ENCODE measurements around the gene THBS4. TPM values are rescaled to one million over a fixed set of nuclear protein-coding genes. Genes with fewer than 3 reads are reported as not detected.
"Not testable (repeated sequence)": the region's sequence is repeated elsewhere in the genome, so short reads cannot be mapped to it uniquely, and the experiment has no call there.

The THBS4 gene
- total RNA-seq, 1 donor from 2014 or later = 12.3 TPM

DNA sequence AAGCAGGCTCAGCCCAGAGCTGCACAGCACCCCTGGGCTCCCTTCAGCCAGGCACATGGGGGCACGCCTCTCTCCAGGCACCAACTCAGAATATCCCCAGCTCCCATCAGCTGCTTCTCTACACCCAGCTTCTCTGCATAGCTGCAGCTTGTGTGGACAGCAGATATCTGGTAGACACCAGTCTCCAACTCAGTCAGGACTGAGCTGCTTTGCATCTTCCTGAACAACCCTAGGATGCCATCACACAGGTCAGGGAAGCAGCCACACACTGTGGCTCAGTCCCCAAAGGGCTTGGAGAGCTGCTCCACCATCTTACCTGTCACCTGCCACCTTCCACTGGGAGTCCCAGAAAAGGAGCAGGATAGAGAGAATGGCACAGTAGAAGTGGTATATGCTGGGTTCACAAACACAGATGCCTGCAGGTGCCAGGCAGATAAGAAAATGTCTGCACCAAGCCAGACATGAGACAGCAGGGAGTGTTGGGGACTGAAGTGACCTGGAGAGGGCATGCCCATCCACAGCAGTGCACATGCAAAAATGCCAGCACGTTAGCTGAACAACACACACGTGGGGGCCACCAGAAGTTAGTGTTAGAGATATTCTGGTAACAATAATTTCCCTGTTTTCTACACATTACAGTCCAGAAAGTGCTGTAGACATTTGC lies 42.0 kb downstream of the THBS4 start:
- DNase-seq = no peak

DNA sequence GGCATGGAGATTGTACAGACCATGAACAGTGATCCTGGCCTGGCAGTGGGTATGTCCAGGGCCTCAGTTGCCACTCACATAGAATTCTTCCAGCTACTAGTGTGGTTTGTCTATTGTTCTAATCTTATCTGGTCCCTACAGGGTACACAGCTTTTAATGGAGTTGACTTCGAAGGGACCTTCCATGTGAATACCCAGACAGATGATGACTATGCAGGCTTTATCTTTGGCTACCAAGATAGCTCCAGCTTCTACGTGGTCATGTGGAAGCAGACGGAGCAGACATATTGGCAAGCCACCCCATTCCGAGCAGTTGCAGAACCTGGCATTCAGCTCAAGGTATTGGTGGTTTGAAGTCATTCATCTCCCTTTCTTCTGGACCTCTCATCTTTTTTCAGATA lies 43.8 kb downstream of the THBS4 start:
- DNase-seq = no peak

DNA sequence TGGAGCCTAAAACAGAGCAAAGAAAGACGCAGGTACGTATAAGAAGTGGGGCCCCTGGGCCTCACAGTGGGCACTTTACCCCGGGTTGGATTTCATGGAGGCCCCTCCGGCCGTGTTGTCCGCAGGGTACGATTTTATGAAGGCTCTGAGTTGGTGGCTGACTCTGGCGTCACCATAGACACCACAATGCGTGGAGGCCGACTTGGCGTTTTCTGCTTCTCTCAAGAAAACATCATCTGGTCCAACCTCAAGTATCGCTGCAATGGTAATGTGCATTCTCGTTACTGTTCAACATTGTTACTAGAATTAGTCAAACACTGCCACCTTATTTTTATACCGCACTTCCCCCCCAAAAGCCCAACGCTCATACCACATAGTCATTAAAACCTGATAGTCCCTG lies 47.1 kb downstream of the THBS4 start:
- no peak for DNase-seq

DNA sequence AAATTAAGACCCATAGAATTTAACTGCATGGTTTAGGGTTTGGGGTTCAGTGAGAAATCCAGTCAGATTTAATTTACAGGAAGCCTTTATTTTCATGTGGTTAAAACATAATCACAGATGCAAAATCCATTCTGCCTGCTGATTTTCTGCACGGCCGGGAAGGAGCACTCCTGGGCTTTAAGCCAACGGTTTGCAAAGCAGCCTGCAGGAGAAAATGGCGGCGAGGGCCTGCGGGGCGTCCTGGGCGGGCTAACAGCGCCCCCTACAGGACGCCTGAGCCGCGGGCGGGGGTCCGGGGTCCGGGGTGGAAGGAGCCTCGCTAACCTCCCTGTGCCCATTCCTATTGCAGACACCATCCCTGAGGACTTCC lies 47.6 kb downstream of the THBS4 start:
- DNase-seq = peak; percentile 77

DNA sequence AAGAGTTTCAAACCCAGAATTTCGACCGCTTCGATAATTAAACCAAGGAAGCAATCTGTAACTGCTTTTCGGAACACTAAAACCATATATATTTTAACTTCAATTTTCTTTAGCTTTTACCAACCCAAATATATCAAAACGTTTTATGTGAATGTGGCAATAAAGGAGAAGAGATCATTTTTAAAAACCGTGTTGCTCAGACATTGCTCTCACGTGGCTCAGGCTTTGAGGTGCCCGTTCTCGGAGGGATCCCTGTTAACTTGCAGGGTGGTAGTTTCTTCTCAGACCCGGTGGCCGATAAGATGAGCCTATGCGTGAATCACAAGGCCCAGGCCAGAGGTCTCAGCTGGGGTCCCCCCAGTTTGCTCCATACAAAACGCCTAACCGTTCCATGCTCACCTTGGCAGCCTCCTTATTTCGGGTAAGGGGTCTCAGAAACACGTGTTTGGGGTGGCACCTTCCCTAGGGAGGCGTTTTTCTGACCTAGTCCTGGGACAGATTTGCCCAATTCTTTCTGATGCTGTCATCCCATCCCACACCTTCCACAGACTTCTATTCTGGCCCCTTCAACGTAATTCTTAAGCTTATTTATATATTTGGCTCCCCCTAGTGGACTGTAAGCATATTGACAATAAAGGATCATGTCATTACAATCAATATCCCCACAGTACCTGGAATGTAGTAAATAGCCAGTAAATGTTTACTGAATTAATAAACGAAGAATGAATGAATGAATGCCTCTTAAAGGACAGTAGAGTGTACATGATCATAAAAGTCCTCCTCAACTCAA lies 48.1 kb downstream of the THBS4 start:
- DNase-seq = peak; percentile 55

DNA sequence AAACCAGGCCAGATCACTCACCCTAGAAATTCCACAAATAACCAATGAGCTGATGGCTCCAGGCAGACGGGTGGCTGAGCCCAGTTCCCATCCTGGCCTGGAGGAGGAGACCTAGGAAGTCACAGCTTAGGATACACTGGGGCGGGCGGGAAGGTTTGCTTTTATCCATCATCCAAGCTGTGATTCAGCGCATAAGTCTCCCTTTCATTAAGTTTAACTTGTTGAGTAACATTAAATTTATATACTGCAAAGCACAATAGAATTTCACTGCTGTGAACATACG lies 55.7 kb downstream of the THBS4 start:
- DNase-seq = no peak

DNA sequence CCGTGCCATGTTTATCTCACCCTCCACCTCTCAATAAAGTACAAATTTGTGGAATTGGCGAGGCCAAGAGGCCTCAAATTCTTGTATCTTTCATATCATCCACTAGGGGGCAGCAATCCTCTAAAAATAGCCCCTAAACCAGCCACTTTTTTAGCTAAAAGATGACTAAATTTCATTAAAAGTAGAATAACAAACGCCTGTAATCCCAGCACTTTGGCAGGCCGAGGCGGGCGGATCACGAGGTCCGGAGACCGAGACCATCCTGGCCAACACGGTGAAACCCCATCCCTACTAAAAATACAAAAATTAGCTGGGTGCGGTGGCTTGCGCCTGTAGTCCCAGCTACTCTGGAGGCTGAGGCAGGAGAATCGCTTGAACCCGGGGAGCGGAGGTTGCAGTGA lies 56.6 kb downstream of the THBS4 start:
- not testable (repeated sequence) for DNase-seq

DNA sequence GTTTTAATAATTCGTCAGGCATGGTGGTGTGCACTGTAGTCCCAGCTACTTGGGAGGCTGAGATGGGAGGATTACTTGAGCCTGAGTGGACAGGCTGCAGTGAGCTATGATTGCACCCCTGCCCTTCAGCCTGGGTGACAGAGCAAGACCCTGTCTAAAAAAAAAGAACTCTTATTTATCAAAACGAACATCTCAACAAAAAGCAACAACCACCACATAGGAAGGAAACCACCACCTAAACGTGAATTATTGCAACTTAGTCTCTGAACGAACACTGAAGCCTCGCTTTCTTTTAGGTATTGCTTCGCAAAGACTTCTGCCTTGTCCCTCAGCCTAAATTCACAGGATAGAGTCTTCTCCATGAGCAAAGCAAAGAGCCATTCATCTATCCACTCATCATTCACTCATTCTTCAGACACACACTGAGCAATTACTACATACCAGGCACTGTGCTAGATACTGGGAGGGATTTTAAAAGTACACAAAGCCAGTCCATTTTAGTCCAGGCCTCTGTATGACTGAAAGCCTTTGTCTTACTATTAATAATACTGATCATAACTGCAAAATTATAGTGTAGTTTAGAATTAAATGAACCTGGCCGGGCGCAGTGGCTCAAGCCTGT lies 57.4 kb downstream of the THBS4 start:
- no peak for DNase-seq

DNA sequence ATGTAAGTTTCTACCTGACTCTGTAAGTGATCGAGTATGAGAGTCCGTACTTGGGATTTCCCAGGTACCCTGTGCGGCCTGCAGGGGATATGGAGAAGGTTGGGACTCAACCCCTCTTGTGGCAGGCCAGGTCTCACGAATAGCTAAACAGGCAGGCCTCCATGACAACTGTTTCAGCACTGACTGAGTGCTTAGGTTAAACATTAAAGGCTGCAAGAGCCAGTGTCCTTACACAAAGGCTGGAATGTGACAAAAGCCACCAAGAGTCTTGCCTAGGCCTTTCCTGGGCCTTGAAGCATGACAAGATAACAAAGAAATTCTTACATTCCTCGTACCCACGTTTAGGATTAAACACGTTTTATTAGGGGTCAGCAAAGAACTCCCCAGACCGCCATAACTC lies 58.6 kb downstream of the THBS4 start:
- DNase-seq = no peak

DNA sequence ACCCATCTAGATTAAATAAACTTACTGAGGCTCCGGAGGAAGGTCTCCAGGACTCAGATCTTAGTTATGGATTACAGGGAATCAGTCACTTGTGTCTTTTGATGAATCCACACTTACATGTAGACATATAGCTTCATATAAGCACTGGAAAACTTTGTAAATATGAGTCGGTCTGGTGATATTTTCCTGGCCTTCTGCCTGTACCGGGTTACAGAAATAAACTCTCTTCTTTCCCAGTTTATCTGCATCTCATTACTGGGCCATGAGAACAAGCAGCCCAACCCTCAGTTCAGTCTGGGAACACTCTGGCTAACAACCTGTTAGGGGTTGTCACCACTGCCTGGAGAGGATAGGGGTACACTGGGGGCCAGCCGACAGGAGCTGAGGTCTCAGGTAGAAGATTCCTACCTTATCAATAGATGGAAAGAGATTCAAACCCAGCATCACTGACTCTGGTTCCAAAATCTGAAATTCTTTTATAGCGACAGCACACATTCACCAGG lies 59.1 kb downstream of the THBS4 start:
- DNase-seq = no peak

DNA sequence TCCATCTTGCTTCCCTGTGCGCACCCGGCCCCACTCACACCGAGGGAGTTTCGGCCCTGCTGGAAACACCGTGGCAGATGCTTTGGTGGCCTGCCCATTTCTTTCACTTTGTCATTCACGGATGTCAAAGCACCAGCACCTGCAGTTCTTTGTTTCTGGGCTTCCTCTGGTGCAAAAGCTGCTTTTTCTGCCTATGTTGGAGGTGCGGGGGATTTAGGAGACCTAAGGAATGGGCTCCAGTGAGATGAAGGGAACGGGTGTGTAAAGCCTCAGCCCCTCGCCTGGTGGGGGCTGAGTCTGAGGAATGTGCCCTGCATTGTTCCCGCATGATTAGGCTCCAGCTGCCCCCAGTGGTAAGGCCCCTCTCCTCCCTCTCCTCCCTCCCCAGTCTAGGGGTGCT lies 62.3 kb downstream of the THBS4 start:
- DNase-seq = no peak

DNA sequence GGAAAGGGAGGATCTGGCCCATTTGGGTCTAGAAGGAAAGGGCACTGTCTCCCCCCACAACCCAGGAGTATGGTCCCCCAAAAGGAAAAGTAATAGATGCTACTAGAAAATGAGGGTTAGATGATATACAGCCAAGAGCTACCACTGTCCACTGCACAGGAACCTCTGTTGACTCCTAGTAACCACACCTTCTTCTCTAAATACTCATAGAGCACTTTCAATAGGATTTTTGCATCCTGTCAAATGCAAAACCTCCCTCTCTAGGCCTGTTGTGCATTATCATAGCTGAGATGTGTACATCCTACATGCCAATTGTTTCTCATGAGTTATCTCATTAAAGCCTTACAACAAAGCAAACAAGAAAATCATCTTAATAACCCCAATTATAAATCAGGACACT lies 66.8 kb downstream of the THBS4 start:
- DNase-seq = no peak

DNA sequence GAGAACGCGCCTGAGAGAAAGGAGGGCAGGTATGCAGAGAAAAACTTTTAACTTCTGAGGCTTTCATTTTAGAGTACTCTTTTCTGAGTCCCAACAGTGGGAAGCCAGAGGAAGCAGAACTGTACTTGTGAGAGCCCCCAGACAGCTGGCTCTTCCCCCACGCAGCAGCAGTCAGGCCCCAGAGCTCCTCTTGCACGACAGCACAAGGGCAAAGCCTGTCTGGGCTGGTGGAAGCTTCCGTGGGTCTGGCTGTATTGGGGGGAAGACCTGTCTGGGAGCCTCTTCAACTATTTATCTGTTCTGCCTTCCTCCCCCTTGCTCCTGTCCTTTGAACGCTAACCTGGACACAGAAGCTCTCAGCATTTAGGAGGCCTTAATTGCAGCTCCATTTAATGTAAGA lies 68.2 kb downstream of the THBS4 start:
- DNase-seq = no peak

DNA sequence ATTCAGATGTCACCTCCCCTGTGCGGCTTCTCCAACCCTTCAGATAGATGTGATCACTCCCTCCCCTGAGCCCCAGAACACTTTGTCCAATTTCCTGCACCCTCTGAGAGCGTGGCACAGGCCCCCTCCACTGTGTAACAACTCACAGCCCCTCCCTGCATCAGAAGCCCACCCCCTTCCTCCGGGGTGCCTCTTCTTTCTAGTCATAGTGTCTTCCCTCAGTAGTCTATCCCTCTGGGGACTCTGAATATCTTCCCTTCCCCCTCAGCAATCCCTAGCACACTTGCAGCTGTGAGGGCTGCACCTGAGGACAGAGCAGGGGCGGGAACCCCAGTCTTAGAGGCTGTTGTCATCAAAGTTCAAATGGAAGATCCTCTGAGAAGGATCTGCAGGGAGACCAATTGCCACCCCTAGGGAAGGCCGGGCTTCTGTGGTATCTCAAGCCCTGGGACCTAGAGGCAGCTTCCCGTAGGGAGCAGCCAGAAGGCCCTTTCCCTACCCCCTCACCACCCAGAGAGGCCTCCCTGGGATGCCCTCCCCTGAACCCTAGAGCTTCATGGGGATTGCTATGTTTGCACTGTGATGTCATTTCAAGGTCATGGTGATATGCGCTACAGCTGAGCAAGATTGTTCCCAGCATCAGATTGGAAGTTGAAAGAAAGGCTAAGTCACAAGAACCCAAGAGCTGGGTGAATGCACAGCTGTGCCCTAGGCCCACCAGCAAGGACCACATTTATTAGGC lies 70.7 kb downstream of the THBS4 start:
- no peak for DNase-seq

DNA sequence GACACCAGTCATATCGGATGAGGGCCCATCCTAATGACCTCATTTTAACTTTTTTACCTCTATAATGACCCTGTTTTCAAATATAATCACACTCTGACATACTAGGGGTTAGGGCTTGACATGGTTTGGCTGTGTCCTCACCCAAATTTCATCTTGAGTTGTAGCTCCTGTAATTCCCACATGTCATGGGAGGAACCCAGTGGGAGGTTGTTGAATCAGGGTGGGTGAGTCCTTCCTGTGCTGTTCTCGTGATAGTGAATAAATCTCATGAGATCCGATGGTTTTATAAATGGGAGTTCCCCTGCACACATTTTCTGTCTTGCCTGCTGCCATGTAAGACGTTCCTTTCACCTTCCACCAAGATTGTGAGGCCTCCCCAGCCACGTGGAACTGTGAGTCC lies 71.8 kb downstream of the THBS4 start:
- DNase-seq = no peak

DNA sequence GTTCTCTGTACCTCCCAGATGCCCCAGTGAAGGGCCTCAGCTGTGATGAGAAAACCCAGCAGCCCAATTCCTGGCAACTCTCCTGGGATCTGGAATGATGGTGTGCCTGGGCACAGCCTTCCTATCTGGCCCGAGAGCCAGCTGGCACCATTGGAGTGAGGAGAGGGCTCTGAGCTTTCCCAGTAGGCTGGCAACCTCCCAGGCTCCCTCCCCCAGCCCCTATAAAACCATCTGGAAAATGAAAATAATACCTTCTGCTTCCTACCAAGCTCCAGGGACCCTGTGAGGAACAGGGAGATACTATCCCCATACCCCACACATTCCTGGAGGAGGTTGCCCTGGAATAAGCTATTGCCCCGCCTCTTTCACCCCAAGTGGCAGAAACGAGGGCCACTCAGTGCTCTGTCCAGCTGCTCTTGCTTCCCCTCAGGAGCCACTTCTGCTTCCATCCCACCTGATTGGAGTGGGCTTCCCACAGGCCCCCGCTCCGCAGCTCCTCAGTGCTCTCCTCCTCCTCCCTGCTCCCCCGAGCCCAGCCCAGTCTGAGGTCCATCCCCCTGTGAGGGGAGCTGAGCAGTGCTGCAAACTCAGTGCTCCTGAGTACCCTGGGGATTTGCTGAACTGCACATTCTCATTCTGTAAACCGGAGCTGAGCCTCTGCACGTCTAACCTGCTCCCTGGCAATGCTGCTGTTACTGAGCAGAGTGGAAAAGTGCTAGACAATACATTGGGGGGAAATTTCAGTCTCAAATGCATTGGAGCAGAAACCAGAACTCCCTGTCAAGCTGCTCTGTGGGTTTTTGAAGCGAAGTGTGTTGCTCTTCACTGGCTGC lies 74.7 kb downstream of the THBS4 start:
- DNase-seq = no peak

DNA sequence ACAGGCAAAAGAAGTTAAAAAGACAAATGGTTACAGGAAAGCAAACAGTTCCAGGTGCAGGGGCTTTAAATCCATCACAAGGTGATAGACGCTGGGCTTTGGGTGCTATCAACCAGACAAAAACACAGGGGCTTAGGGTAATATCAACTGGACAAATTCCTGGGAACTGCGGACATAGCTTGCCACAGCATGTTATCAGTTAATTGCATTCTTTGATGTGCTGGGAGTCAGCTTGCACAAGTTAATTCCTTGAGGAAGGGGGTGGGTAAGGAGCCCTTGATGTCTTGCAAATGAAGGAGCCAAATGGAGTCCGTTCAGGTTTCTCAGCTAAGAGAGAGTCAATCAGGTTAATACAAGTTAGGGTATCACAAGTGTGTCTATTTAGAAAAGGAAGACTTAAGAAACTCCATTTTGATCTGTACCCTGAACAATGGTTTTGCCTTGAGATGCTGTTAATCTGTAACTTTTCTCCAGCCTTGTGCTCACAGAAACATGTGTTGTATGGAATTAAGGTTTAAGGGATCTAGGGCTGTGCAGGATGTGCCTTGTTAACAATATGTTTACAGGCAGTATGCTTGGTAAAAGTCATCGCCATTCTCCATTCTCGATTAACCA lies 76.3 kb downstream of the THBS4 start:
- DNase-seq = not testable (repeated sequence)

DNA sequence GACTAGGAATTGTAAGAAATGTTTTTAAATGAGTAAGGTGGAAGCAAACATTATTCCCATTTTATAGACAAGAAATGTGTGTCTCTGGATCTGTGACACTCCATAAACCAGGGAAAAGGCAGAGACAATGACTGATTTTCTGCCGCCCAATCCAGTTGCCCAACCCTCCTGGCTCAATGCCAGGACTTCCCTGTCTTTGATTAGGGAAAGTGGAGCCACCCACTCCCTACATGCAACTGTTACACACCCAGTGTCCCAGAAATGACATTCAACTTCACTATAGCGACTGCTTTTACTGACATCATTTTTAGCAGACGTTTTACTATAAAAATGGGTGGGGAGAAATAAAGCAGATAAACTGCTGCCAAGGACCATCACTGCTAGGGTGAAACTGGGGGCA lies 79.7 kb downstream of the THBS4 start:
- no peak for DNase-seq

DNA sequence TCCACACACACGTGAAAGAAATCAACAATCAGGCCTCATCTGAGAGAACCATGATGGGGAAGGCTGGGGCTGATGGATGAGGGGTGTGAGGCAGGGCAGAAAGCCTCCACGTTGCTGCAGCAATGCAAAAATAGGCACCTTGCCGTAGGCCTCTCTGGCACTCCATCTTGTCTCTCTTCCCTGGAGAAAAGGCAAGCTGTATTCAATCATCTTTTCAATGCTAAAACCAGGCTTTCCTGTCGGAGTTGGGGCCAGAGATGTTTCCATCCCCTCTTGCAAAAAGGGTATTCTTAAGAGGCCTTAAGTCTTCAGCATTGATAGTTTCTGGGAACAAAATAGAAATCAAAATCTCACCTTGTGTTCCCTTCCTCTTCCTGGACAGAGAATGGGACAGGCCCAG lies 80.9 kb downstream of the THBS4 start:
- no peak for DNase-seq

DNA sequence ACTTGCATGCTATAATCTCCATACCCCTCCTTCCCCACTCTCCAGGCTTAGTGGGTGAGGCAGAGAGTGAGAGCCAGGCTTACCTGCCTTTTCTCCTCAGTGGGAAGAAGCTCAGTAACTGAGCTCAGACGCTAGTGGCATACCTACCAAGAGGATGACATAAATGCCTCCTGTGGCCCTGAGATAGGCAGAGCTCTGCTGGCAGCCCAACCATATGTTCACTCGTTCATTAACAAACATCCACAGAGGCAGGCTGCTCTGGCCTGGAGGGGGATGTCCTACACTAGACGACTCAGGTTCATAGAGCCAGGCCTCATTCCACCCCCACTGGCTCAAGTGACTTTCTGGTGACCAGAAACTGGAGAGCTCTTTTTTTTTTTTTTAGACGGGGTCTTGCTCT lies 81.3 kb downstream of the THBS4 start:
- no peak for DNase-seq

DNA sequence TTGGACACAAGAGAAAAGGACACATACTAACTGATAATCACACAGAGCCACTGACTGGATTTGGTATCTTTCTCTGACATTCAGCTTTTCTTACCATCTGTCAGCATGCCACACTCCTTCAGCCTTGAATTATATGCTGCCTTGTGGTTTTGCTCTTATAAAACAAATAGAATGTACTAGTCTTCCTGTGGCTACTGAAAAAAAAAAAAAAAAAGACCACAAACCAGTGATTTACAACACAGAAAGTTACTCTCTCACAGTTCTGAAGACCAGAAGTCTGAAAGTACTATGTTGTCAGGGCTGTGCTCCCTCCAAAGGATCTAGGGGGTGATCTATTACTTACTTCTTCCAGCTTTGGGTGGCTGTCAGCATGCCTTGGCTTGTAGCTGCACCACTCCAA lies 82.3 kb downstream of the THBS4 start:
- no peak for DNase-seq

DNA sequence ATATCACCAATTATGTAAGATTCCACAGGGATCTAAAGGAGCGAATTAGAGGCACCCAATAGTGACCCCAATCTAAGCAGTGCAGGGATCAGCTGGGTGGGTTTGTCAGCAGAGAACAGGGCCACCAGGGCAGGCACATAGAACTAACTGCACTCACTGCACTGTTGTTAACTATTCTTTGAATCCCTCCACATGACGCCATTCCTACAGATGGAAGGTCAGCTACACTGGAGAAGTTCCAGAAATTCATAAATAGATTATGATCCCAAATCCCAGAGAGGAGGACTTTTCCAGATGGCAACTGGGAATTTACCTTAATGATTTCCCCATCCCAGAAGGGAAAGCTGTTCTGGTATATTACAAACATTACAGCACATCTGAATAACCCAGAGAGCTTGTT lies 84.2 kb downstream of the THBS4 start:
- DNase-seq = no peak

All from skin of body (tissue), 2 donors.